Measurements from ENCODE around the gene AZGP1. TPM values are rescaled to one million over a fixed set of nuclear protein-coding genes. Genes with fewer than 3 reads are reported as not detected.
A peak's percentile ranks its signal among the peaks of the same experiment; 100 is the strongest.

The AZGP1 gene
- total and polyA plus RNA-seq, 2 of the 13 experiments (the other 11 are each of a cell fraction or from before 2014, with no cell fraction given) = 93.8 to 229 TPM

DNA sequence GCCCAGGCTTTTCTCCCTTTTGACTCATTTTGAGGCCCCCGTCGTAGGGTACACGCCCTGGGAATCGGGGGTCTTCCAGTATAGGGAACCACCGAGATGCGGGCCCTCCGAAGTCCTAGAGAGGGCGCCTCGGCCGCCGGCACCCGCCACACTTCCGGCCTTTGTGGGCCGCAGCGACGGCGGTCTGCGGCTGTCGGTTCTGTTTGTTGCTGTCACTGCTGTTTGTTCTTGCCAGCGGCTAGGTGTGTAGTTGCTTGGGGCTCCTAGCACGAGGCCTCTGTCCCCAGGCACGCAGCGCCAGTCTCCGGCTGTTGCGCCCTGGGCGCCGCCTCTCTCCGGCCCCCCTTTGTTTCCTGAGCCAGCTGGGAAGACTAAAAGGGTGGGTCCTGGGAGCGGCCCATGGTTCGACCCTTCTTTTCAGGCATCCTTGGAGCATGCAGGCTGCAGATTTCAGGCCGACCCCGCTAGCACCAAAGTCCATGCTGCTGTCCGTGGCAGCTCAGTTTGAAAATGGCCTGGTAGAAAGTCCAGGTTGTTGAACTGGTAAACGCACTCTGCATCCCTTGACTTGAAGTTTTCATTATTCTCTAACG is 21.8 kb upstream of the AZGP1 start (continued):
- TF ChIP-seq ZNF543 (CRISPR knock-in tag; IDR thresholded peaks at IDR 0.05) (peak; percentile 76), ZNF160 (CRISPR knock-in tag; IDR thresholded peaks at IDR 0.05) (peak; percentile 44), ZNF780A (CRISPR knock-in tag; IDR thresholded peaks at IDR 0.05) (no peak), ZFP90 (CRISPR knock-in tag; IDR thresholded peaks at IDR 0.05; ENCODE audit: borderline replicate concordance) (peak; percentile 92), NONO (IDR thresholded peaks at IDR 0.05) (no peak), NONO (CRISPR knock-in tag; conservative IDR thresholded peaks at IDR 0.05) (peak; percentile 66), CENPT (CRISPR knock-in tag; IDR thresholded peaks at IDR 0.05; ENCODE audit: low read depth) (no peak), ZNF441 (CRISPR knock-in tag; IDR thresholded peaks at IDR 0.05; ENCODE audit: borderline replicate concordance) (peak; percentile 89)
- TF ChIP-seq, protein P1, sequence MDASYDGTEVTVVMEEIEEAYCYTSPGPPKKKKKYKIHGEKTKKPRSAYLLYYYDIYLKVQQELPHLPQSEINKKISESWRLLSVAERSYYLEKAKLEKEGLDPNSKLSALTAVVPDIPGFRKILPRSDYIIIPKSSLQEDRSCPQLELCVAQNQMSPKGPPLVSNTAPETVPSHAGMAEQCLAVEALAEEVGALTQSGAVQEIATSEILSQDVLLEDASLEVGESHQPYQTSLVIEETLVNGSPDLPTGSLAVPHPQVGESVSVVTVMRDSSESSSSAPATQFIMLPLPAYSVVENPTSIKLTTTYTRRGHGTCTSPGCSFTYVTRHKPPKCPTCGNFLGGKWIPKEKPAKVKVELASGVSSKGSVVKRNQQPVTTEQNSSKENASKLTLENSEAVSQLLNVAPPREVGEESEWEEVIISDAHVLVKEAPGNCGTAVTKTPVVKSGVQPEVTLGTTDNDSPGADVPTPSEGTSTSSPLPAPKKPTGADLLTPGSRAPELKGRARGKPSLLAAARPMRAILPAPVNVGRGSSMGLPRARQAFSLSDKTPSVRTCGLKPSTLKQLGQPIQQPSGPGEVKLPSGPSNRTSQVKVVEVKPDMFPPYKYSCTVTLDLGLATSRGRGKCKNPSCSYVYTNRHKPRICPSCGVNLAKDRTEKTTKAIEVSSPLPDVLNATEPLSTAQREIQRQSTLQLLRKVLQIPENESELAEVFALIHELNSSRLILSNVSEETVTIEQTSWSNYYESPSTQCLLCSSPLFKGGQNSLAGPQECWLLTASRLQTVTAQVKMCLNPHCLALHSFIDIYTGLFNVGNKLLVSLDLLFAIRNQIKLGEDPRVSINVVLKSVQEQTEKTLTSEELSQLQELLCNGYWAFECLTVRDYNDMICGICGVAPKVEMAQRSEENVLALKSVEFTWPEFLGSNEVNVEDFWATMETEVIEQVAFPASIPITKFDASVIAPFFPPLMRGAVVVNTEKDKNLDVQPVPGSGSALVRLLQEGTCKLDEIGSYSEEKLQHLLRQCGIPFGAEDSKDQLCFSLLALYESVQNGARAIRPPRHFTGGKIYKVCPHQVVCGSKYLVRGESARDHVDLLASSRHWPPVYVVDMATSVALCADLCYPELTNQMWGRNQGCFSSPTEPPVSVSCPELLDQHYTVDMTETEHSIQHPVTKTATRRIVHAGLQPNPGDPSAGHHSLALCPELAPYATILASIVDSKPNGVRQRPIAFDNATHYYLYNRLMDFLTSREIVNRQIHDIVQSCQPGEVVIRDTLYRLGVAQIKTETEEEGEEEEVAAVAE (CRISPR knock-in tag; IDR thresholded peaks at IDR 0.05; ENCODE audit: borderline replicate concordance) = peak; percentile 84; the same call in 1 of the 2 replicates
- TF ChIP-seq, protein P2, sequence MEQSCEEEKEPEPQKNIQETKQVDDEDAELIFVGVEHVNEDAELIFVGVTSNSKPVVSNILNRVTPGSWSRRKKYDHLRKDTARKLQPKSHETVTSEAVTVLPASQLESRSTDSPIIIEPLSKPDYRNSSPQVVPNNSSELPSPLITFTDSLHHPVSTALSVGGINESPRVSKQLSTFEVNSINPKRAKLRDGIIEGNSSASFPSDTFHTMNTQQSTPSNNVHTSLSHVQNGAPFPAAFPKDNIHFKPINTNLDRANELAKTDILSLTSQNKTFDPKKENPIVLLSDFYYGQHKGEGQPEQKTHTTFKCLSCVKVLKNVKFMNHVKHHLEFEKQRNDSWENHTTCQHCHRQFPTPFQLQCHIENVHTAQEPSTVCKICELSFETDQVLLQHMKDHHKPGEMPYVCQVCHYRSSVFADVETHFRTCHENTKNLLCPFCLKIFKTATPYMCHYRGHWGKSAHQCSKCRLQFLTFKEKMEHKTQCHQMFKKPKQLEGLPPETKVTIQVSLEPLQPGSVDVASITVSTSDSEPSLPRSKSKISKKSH (CRISPR knock-in tag; IDR thresholded peaks at IDR 0.05; ENCODE audit: borderline replicate concordance) = 0 out of 2 replicates have a peak, but pooled peaks have one; percentile 67
- TF ChIP-seq, protein P3, sequence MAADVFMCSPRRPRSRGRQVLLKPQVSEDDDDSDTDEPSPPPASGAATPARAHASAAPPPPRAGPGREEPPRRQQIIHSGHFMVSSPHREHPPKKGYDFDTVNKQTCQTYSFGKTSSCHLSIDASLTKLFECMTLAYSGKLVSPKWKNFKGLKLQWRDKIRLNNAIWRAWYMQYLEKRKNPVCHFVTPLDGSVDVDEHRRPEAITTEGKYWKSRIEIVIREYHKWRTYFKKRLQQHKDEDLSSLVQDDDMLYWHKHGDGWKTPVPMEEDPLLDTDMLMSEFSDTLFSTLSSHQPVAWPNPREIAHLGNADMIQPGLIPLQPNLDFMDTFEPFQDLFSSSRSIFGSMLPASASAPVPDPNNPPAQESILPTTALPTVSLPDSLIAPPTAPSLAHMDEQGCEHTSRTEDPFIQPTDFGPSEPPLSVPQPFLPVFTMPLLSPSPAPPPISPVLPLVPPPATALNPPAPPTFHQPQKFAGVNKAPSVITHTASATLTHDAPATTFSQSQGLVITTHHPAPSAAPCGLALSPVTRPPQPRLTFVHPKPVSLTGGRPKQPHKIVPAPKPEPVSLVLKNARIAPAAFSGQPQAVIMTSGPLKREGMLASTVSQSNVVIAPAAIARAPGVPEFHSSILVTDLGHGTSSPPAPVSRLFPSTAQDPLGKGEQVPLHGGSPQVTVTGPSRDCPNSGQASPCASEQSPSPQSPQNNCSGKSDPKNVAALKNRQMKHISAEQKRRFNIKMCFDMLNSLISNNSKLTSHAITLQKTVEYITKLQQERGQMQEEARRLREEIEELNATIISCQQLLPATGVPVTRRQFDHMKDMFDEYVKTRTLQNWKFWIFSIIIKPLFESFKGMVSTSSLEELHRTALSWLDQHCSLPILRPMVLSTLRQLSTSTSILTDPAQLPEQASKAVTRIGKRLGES (CRISPR knock-in tag; IDR thresholded peaks at IDR 0.05; ENCODE audit: borderline replicate concordance) = peak; percentile 42; the same call in 1 of the 2 replicates
- TF ChIP-seq, protein P4, sequence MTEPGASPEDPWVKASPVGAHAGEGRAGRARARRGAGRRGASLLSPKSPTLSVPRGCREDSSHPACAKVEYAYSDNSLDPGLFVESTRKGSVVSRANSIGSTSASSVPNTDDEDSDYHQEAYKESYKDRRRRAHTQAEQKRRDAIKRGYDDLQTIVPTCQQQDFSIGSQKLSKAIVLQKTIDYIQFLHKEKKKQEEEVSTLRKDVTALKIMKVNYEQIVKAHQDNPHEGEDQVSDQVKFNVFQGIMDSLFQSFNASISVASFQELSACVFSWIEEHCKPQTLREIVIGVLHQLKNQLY (CRISPR knock-in tag; IDR thresholded peaks at IDR 0.05) = peak; percentile 70
- TF ChIP-seq, protein P5, sequence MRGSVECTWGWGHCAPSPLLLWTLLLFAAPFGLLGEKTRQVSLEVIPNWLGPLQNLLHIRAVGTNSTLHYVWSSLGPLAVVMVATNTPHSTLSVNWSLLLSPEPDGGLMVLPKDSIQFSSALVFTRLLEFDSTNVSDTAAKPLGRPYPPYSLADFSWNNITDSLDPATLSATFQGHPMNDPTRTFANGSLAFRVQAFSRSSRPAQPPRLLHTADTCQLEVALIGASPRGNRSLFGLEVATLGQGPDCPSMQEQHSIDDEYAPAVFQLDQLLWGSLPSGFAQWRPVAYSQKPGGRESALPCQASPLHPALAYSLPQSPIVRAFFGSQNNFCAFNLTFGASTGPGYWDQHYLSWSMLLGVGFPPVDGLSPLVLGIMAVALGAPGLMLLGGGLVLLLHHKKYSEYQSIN (CRISPR knock-in tag; IDR thresholded peaks at IDR 0.05; ENCODE audit: borderline replicate concordance) = no peak

Data from HepG2 (cell line).